Astrocyte (in vitro differentiated cells and primary cell): ENCODE results near the gene TFF1. TPM values are rescaled to one million over a fixed set of nuclear protein-coding genes. Genes with fewer than 3 reads are reported as not detected.

Source experiments
- DNase-seq: peaks from one replicate; pipeline ENCODE4 v3.0.0-alpha.2; 2010; ENCODE audit warnings: low read depth
- FAIRE-seq: peaks from 2 replicates; lab custom pipeline; 2011; peaks lifted over from hg19 to GRCh38; lab: Jason Lieb, UNC
- H2AFZ ChIP-seq: 2 replicates; pipeline ENCODE4 v1.6.0; 2012; ENCODE audit warnings: low read depth, low read length, inconsistent platforms
- H3K27ac ChIP-seq: 2 replicates; pipeline ENCODE4 v1.5.1; 2011; ENCODE audit warnings: low read depth, low read length, inconsistent platforms
- H3K27me3 ChIP-seq: 2 replicates; pipeline ENCODE4 v1.6.0; 2011; ENCODE audit warnings: low read length, inconsistent platforms; ENCODE audit not compliant: insufficient read depth
- H3K36me3 ChIP-seq: 2 replicates; pipeline ENCODE4 v1.5.1; 2011; ENCODE audit warnings: low read length, inconsistent platforms; ENCODE audit not compliant: insufficient read depth
- H3K4me1 ChIP-seq: 2 replicates; pipeline ENCODE4 v1.5.1; 2011; ENCODE audit warnings: low read length, inconsistent platforms; ENCODE audit not compliant: insufficient read depth
- H3K4me2 ChIP-seq: 2 replicates; pipeline ENCODE4 v1.6.0; 2012; ENCODE audit warnings: low read length, inconsistent platforms
- H3K4me3 ChIP-seq: 2 replicates; pipeline ENCODE4 v1.5.1; 2011; ENCODE audit warnings: low read depth, mild to moderate bottlenecking, low read length, inconsistent platforms; ENCODE audit not compliant: insufficient read depth
- H3K79me2 ChIP-seq: 2 replicates; pipeline ENCODE4 v1.6.0; 2012; ENCODE audit warnings: mild to moderate bottlenecking, low read length, inconsistent platforms; ENCODE audit not compliant: insufficient read depth
- H3K9ac ChIP-seq: 2 replicates; pipeline ENCODE4 v1.6.0; 2012; ENCODE audit warnings: mild to moderate bottlenecking, low read length, inconsistent platforms
- H3K9me3 ChIP-seq: 2 replicates; pipeline ENCODE4 v1.5.1; 2012; ENCODE audit warnings: low read depth, mild to moderate bottlenecking, low read length, inconsistent platforms; ENCODE audit not compliant: insufficient read depth
- H4K20me1 ChIP-seq: 2 replicates; pipeline ENCODE4 v1.6.0; 2012; ENCODE audit warnings: low read length, inconsistent platforms; ENCODE audit not compliant: insufficient read depth
- H3K27ac Mint-ChIP-seq: one replicate; pipeline ENCODE4 v1.8.0; 2021; ENCODE audit warnings: mild to moderate bottlenecking, mixed read lengths; ENCODE audit not compliant: unreplicated experiment
- H3K27me3 Mint-ChIP-seq: one replicate; pipeline ENCODE4 v1.8.0; 2021; ENCODE audit warnings: low read depth, mixed read lengths; ENCODE audit not compliant: unreplicated experiment
- H3K36me3 Mint-ChIP-seq: one replicate; pipeline ENCODE4 v1.8.0; 2021; ENCODE audit warnings: low read depth, mixed read lengths; ENCODE audit not compliant: unreplicated experiment
- H3K4me1 Mint-ChIP-seq: one replicate; pipeline ENCODE4 v1.8.0; 2021; ENCODE audit warnings: low read depth, mixed read lengths; ENCODE audit not compliant: unreplicated experiment
- H3K4me3 Mint-ChIP-seq: one replicate; pipeline ENCODE4 v1.8.0; 2021; ENCODE audit warnings: mild to moderate bottlenecking, moderate library complexity, mixed read lengths; ENCODE audit not compliant: unreplicated experiment
- H3K9me3 Mint-ChIP-seq: one replicate; pipeline ENCODE4 v1.8.0; 2021; ENCODE audit warnings: mild to moderate bottlenecking, mixed read lengths; ENCODE audit not compliant: unreplicated experiment
- CTCF ChIP-seq: IDR thresholded peaks from 2 replicates; pipeline ENCODE4 v1.5.1; 2011; ENCODE audit warnings: low read depth, mild to moderate bottlenecking, inconsistent platforms, low read length, moderate library complexity; ENCODE audit not compliant: insufficient read depth
- EZH2 ChIP-seq: IDR thresholded peaks from 2 replicates; pipeline ENCODE4 v1.6.1; 2012; ENCODE audit warnings: mild to moderate bottlenecking, low read length, inconsistent platforms; ENCODE audit not compliant: insufficient read depth
- total RNA-seq: library from RNA; stranded (reverse); gene quantifications from 2 replicates; pipeline ENCODE4 v1.2.1, GENCODE V29; 2021

TFF1 gene
- total RNA-seq, 1 donor from 2014 or later: not detected

GRCh38 chr21:42315296-42315891 lies 50.9 kb downstream of the TFF1 start, which contains the start of gene TFF3:
Gene TFF3 (minus strand): TSS chr21:42315409. CDS start chr21:42315374, 35 bp downstream.
- DNase-seq: no peak
- Mint-ChIP-seq H3K27me3 (peaks cover 40% of the 10 kb centered on the region), H3K36me3 (no peaks in the 10 kb centered on the region), H3K4me3 (no peak within 1 kb of the TSS), H3K27ac (peak within 1 kb of the TSS; percentile 18), H3K4me1 (peaks cover 5% of the 10 kb centered on the region), H3K9me3 (no peaks in the 10 kb centered on the region)
- no peaks in the 10 kb centered on the region for H4K20me1 ChIP-seq
- no peak for FAIRE-seq
- no peaks in the 10 kb centered on the region for H3K9me3 ChIP-seq
- no peak within 1 kb of the TSS for H3K4me2 ChIP-seq
- no peak within 1 kb of the TSS for H3K4me3 ChIP-seq
- no peaks in the 10 kb centered on the region for H3K36me3 ChIP-seq
- H3K4me1 ChIP-seq: peaks cover 3% of the 10 kb centered on the region
- no peak within 1 kb of the TSS for H3K9ac ChIP-seq
- peaks cover 7% of the 10 kb centered on the region for H3K27me3 ChIP-seq
- peak within 1 kb of the TSS; percentile 47 for H2AFZ ChIP-seq
- TF ChIP-seq EZH2 (no peak), CTCF (no peak)
- H3K79me2 ChIP-seq: no peaks in the 10 kb centered on the region
- no peak within 1 kb of the TSS for H3K27ac ChIP-seq

DNA sequence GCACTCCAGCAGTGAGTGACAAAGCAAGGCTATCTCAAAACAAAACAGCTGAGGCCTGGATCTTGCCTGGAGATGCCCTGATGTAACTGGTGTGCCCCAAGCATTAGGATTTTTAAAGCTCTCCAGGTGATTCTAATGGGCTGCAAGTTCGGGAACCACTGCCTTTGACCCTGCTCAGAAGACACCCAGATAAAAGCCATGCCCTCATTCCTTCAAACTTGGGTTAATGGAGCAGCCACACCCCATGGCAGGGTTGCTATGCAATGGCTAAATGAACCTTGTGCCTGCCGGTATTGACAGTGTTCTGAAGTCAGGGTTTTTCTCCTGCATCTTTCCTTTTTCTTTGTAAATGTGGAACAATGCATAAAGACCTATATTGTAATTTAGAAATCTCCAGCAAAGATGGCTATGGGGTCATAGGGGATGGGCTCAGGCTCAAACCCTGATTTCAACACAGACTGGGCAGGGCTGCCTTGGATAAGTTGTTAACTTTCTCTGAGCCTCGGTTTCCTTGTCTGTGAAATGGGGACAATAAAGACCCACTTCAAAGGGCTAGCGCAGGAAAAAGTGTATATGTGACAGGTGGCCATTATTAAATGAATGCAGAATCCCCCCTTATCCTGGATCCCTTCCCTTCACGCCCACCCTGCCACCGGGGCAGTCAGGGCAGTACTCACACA lies 51.6 kb downstream of the TFF1 start:
- no peak for TF ChIP-seq CTCF
- TF ChIP-seq EZH2: no peak
- Histone ChIP-seq H3K79me2 (no peaks in the 10 kb centered on the region), H3K9me3 (no peaks in the 10 kb centered on the region), H2AFZ (no peak overlapping the region), H3K4me1 (peaks cover 3% of the 10 kb centered on the region), H3K4me3 (no peak overlapping the region), H3K9ac (no peak overlapping the region), H3K36me3 (no peaks in the 10 kb centered on the region), H4K20me1 (no peaks in the 10 kb centered on the region), H3K27me3 (peaks cover 7% of the 10 kb centered on the region), H3K4me2 (no peak overlapping the region), H3K27ac (no peak overlapping the region)
- DNase-seq: no peak
- no peak overlapping the region for H3K27ac Mint-ChIP-seq
- no peaks in the 10 kb centered on the region for H3K36me3 Mint-ChIP-seq
- FAIRE-seq: no peak
- H3K4me1 Mint-ChIP-seq: peaks cover 5% of the 10 kb centered on the region
- peaks cover 42% of the 10 kb centered on the region for H3K27me3 Mint-ChIP-seq
- H3K4me3 Mint-ChIP-seq: no peak overlapping the region
- H3K9me3 Mint-ChIP-seq: no peaks in the 10 kb centered on the region

GRCh38 chr21:42313501-42313969 lies 52.8 kb downstream of the TFF1 start:
- Histone ChIP-seq H4K20me1 (no peaks in the 10 kb centered on the region), H2AFZ (no peak overlapping the region), H3K4me1 (peaks cover 3% of the 10 kb centered on the region), H3K4me3 (no peak overlapping the region), H3K4me2 (no peak overlapping the region), H3K27ac (no peak overlapping the region), H3K9ac (no peak overlapping the region), H3K9me3 (no peaks in the 10 kb centered on the region), H3K27me3 (peaks cover 7% of the 10 kb centered on the region), H3K79me2 (no peaks in the 10 kb centered on the region), H3K36me3 (no peaks in the 10 kb centered on the region)
- Mint-ChIP-seq H3K4me3 (no peak overlapping the region), H3K27ac (no peak overlapping the region), H3K36me3 (no peaks in the 10 kb centered on the region), H3K4me1 (peaks cover 8% of the 10 kb centered on the region), H3K27me3 (peaks cover 46% of the 10 kb centered on the region), H3K9me3 (no peaks in the 10 kb centered on the region)
- TF ChIP-seq CTCF: no peak
- no peak for TF ChIP-seq EZH2
- DNase-seq: no peak
- no peak for FAIRE-seq
